K562 (cell line): ENCODE results near the gene PLCL1. TPM values are rescaled to one million over a fixed set of nuclear protein-coding genes. Genes with fewer than 3 reads are reported as not detected.

ENCODE experiments used
- CSDE1 ChIP-seq, 2 experiments: fragments of 450-650 bp; IDR thresholded peaks; 2 replicates each; pipeline ENCODE4 v1.6.1; 2016; ENCODE audit warnings: mild to moderate bottlenecking in 1 of 2
- CXXC5 ChIP-seq: fragments of 250-450 bp; sonication (Bioruptor Pico); IDR thresholded peaks from 2 replicates; pipeline ENCODE4 v1.8.0; 2022; ENCODE audit warnings: inconsistent platforms, mild to moderate bottlenecking, moderate library complexity
- EP300 ChIP-seq: IDR thresholded peaks from 2 replicates; pipeline ENCODE4 v1.6.1; 2012; ENCODE audit warnings: low read length, improper control_type of control experiment
- ESRRA ChIP-seq: fragments of 450-650 bp; IDR thresholded peaks from 2 replicates; pipeline ENCODE4 v1.6.1; 2014; ENCODE audit warnings: low read depth, mild to moderate bottlenecking, moderate library complexity, borderline replicate concordance
- FOXA3 ChIP-seq, 2 experiments: fragments of 450-650 bp in 1 of 2; sonication (generic) in 1 of 2; formaldehyde crosslinking; IDR thresholded peaks in 1 of 2; conservative IDR thresholded peaks in 1 of 2; 2 replicates each; pipeline versions ENCODE4 v1.4.0 to v1.8.0; 2020 to 2022; ENCODE audit warnings: mild to moderate bottlenecking in 2 of 2, missing genetic modification reagents in 1 of 2
- HCFC1 ChIP-seq: IDR thresholded peaks from 2 replicates; pipeline ENCODE4 v1.6.1; 2012; ENCODE audit warnings: low read depth, low read length, improper control_type of control experiment
- HES1 ChIP-seq: fragments of 450-650 bp; IDR thresholded peaks from 2 replicates; pipeline ENCODE4 v1.6.1; 2016; ENCODE audit warnings: low read depth, mild to moderate bottlenecking, moderate library complexity
- KAT8 ChIP-seq: fragments of 450-650 bp; IDR thresholded peaks from 2 replicates; pipeline ENCODE4 v1.6.1; 2016; ENCODE audit warnings: low read depth, mild to moderate bottlenecking
- KDM2B ChIP-seq: fragments of 250-450 bp; sonication (Bioruptor Pico); IDR thresholded peaks from 2 replicates; pipeline ENCODE4 v1.8.0; 2021; ENCODE audit warnings: mild to moderate bottlenecking, moderate library complexity
- L3MBTL2 ChIP-seq: fragments of 450-650 bp; IDR thresholded peaks from 2 replicates; pipeline ENCODE4 v1.6.1; 2016; ENCODE audit warnings: mild to moderate bottlenecking, moderate library complexity
- MTA1 ChIP-seq: fragments of 450-650 bp; IDR thresholded peaks from 2 replicates; pipeline ENCODE4 v1.6.1; 2017; ENCODE audit warnings: borderline replicate concordance
- NR1H2 ChIP-seq: sonication (generic); formaldehyde crosslinking; IDR thresholded peaks from 2 replicates; pipeline ENCODE4 v1.4.0; 2020; ENCODE audit warnings: mild to moderate bottlenecking, missing genetic modification reagents
- NRF1 ChIP-seq, 2 experiments: fragments of 450-650 bp; IDR thresholded peaks in 1 of 2; conservative IDR thresholded peaks in 1 of 2; 2 replicates each; pipeline ENCODE4 v1.6.1; 2014; ENCODE audit warnings: mild to moderate bottlenecking in 2 of 2
- PTRF ChIP-seq: fragments of 450-650 bp; IDR thresholded peaks from 2 replicates; pipeline ENCODE4 v1.6.1; 2016; ENCODE audit warnings: mild to moderate bottlenecking, missing genetic modification characterization, missing compliant biosample characterization
- RBM39 ChIP-seq: fragments of 200-400 bp; formaldehyde crosslinking; optimal IDR thresholded peaks from 2 replicates; pipeline ENCODE3; 2018; ENCODE audit warnings: low read depth, low read length
- TBL1XR1 ChIP-seq, 2 experiments: IDR thresholded peaks; 2 replicates each; pipeline ENCODE4 v1.6.1; 2012; ENCODE audit warnings: improper control_type of control experiment in 2 of 2, low read length in 2 of 2, mild to moderate bottlenecking in 1 of 2
- TEAD1 ChIP-seq, 2 experiments: fragments of 450-650 bp in 1 of 2; sonication (generic) in 1 of 2; formaldehyde crosslinking; IDR thresholded peaks; 2 replicates each; pipeline versions ENCODE4 v1.4.0 to v1.8.0; 2020 to 2022; ENCODE audit warnings: mild to moderate bottlenecking in 2 of 2, missing genetic modification reagents in 1 of 2
- TOE1 ChIP-seq, 2 experiments: fragments of 450-650 bp in 1 of 2; sonication (generic) in 1 of 2; formaldehyde crosslinking in 1 of 2; IDR thresholded peaks; 2 replicates each; pipeline versions ENCODE4 v1.7.1 to v1.8.0; 2016 to 2022; ENCODE audit warnings: borderline replicate concordance in 2 of 2, mild to moderate bottlenecking in 2 of 2, antibody characterized with exemption in 1 of 2, inconsistent platforms in 1 of 2, low read depth in 1 of 2, missing genetic modification reagents in 1 of 2, moderate library complexity in 1 of 2
- U2AF1 ChIP-seq: fragments of 200-400 bp; formaldehyde crosslinking; optimal IDR thresholded peaks from 2 replicates; pipeline ENCODE3; 2017; ENCODE audit warnings: mild to moderate bottlenecking, low read depth, low read length, moderate library complexity
- YBX1 ChIP-seq: fragments of 450-650 bp; IDR thresholded peaks from 2 replicates; pipeline ENCODE4 v1.7.1; 2016; ENCODE audit warnings: mild to moderate bottlenecking
- ZFX ChIP-seq: sonication (generic); formaldehyde crosslinking; IDR thresholded peaks from 2 replicates; pipeline ENCODE4 v1.8.0; 2022; ENCODE audit warnings: mild to moderate bottlenecking, missing genetic modification reagents, moderate library complexity
- ZNF3 ChIP-seq: fragments of 250-450 bp; sonication (Bioruptor Pico); IDR thresholded peaks from 2 replicates; pipeline ENCODE4 v1.5.0; 2021; ENCODE audit warnings: mild to moderate bottlenecking, moderate library complexity
- ZNF354B ChIP-seq: fragments of 250-450 bp; sonication (Bioruptor Pico); IDR thresholded peaks from 2 replicates; pipeline ENCODE4 v1.4.0; 2020
- ZNF445 ChIP-seq: fragments of 250-450 bp; sonication (Bioruptor Pico); IDR thresholded peaks from 2 replicates; pipeline ENCODE4 v1.4.0; 2020; ENCODE audit warnings: low read depth, mild to moderate bottlenecking, moderate library complexity
- ZNF668 ChIP-seq: fragments of 250-450 bp; sonication (Bioruptor Pico); IDR thresholded peaks from 2 replicates; pipeline ENCODE4 v1.8.0; 2022; ENCODE audit warnings: mild to moderate bottlenecking, inconsistent platforms
- ZNF76 ChIP-seq: fragments of 250-450 bp; sonication (Bioruptor Pico); IDR thresholded peaks from 2 replicates; pipeline ENCODE4 v1.4.0; 2020; ENCODE audit warnings: mild to moderate bottlenecking, moderate library complexity, borderline replicate concordance
- ZNF77 ChIP-seq: fragments of 250-450 bp; sonication (Bioruptor Pico); IDR thresholded peaks from 2 replicates; pipeline ENCODE4 v1.5.0; 2020
- polyA plus RNA-seq, 8 experiments: library from polyadenylated mRNA; depleted of rRNA in 4 of 8; stranded (reverse) in 5 of 8; unstranded in 3 of 8; fragments of >200 nt; fragmentation: Nextera tagmentation in 2 of 8; fragmentation: Illumina TruSeq in 1 of 8; extraction: Ambion mirVana in 2 of 8; extraction: Trizol in 1 of 8; gene quantifications; 2 replicates each; pipeline versions ENCODE4 v1.2.1 to v1.2.3, GENCODE V29; 2011 to 2014; ENCODE audit warnings: inconsistent platforms in 1 of 8, missing spikeins in 1 of 8
- total RNA-seq, 7 experiments: library from RNA; depleted of rRNA in 6 of 7; stranded (reverse); fragments of >200 nt in 6 of 7; fragmentation: Illumina TruSeq in 2 of 7; extraction: Trizol in 2 of 7; gene quantifications; 2 replicates each; pipeline versions ENCODE4 v1.2.1 to v1.2.3, GENCODE V29; 2011 to 2021; ENCODE audit warnings: low replicate concordance in 1 of 7
- TF ChIP-seq, protein P1 (sequence below): sonication (generic); IDR thresholded peaks from 2 replicates; pipeline ENCODE4 v1.6.1; 2016
- TF ChIP-seq, protein P2 (sequence below): fragments of 450-650 bp; formaldehyde crosslinking; IDR thresholded peaks from 2 replicates; pipeline ENCODE4 v1.4.0; 2020; ENCODE audit warnings: mild to moderate bottlenecking, moderate library complexity
- TF ChIP-seq, protein P3 (sequence below): fragments of 250-450 bp; sonication (Bioruptor Pico); IDR thresholded peaks from 2 replicates; pipeline ENCODE4 v1.9.0; 2021; ENCODE audit warnings: mild to moderate bottlenecking

Gene PLCL1
- total and polyA plus RNA-seq, 9 of the 15 experiments (the other 6 are each of a cell fraction or from before 2014, with no cell fraction given) = 2.0 to 17.7 (median 8.6) TPM

DNA sequence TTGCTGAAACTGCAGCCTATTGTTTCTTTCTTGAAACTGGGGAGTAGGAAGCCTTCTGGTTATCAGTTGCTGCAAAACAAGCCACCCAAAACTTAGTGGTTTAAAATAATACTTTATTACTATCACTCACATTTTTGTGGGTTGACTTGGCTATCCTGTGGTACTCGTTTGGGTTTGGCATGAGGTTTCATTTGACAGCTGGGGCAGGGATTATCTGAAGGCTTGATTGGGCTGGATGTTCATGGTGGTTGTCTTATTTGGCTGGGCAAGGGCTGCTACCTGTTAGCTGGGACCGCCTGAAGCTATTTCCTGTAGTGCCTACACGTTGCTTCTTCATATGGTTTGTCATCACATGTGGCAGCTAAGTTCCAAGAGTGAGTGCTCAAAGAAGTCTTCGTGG lies 122.3 kb downstream of the PLCL1 start (continued):
- TF ChIP-seq MTA1 = no peak
- no peak for TF ChIP-seq HCFC1
- no peak for TF ChIP-seq ZNF77 (CRISPR knock-in tag)
- no peak for TF ChIP-seq FOXA3 (CRISPR knock-in tag; conservative IDR thresholded peaks at IDR 0.05 in 1 of 2, IDR thresholded peaks at IDR 0.05 in 1 of 2)
- TF ChIP-seq ZFX (CRISPR knock-in tag) = no peak
- no peak for TF ChIP-seq NR1H2
- TF ChIP-seq CXXC5 (CRISPR knock-in tag) = peak; percentile 31
- peak; percentile 57; the same call in 1 of the 2 replicates for TF ChIP-seq HES1
- TF ChIP-seq U2AF1 = no peak
- TF ChIP-seq, protein P1, sequence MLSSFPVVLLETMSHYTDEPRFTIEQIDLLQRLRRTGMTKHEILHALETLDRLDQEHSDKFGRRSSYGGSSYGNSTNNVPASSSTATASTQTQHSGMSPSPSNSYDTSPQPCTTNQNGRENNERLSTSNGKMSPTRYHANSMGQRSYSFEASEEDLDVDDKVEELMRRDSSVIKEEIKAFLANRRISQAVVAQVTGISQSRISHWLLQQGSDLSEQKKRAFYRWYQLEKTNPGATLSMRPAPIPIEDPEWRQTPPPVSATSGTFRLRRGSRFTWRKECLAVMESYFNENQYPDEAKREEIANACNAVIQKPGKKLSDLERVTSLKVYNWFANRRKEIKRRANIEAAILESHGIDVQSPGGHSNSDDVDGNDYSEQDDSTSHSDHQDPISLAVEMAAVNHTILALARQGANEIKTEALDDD = peak; percentile 80
- no peak for TF ChIP-seq ZNF354B (CRISPR knock-in tag)
- TF ChIP-seq NRF1 (conservative IDR thresholded peaks at IDR 0.05 in 1 of 2, IDR thresholded peaks at IDR 0.05 in 1 of 2) = no peak
- no peak for TF ChIP-seq ZNF3 (CRISPR knock-in tag)
- no peak for TF ChIP-seq PTRF
- TF ChIP-seq RBM39 = no peak
- TF ChIP-seq, protein P2, sequence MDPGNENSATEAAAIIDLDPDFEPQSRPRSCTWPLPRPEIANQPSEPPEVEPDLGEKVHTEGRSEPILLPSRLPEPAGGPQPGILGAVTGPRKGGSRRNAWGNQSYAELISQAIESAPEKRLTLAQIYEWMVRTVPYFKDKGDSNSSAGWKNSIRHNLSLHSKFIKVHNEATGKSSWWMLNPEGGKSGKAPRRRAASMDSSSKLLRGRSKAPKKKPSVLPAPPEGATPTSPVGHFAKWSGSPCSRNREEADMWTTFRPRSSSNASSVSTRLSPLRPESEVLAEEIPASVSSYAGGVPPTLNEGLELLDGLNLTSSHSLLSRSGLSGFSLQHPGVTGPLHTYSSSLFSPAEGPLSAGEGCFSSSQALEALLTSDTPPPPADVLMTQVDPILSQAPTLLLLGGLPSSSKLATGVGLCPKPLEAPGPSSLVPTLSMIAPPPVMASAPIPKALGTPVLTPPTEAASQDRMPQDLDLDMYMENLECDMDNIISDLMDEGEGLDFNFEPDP = no peak
- no peak for TF ChIP-seq ZNF76 (CRISPR knock-in tag)
- TF ChIP-seq TEAD1 (CRISPR knock-in tag; IDR thresholded peaks at IDR 0.05) = peak in 1 of 2 experiments; percentile 79; a peak in 2 of 4 replicates
- no peak for TF ChIP-seq KAT8
- TF ChIP-seq ESRRA = peak; percentile 18; the same call in 1 of the 2 replicates
- TF ChIP-seq ZNF445 (CRISPR knock-in tag) = no peak
- no peak for TF ChIP-seq ZNF668
- no peak for TF ChIP-seq YBX1
- TF ChIP-seq KDM2B = no peak
- TF ChIP-seq CSDE1 (IDR thresholded peaks at IDR 0.05) = no peak
- no peak for TF ChIP-seq TOE1 (IDR thresholded peaks at IDR 0.05; ENCODE audit: borderline replicate concordance)
- TF ChIP-seq TOE1 (CRISPR knock-in tag; IDR thresholded peaks at IDR 0.05; ENCODE audit: borderline replicate concordance, low read depth) = no peak
- TF ChIP-seq EP300 = no peak
- no peak for TF ChIP-seq TBL1XR1 (IDR thresholded peaks at IDR 0.05; ENCODE audit: low read length in 2 of 2)
- TF ChIP-seq L3MBTL2 = 0 out of 2 replicates have a peak, but pooled peaks have one; percentile 58
- TF ChIP-seq, protein P3, sequence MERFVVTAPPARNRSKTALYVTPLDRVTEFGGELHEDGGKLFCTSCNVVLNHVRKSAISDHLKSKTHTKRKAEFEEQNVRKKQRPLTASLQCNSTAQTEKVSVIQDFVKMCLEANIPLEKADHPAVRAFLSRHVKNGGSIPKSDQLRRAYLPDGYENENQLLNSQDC (CRISPR knock-in tag) = no peak
